Upper lobe of right lung (tissue), 1 donor: ENCODE data around the gene LRRIQ3. TPM values are rescaled to one million over a fixed set of nuclear protein-coding genes. Genes with fewer than 3 reads are reported as not detected.

ENCODE experiments used
- ATAC-seq: fragments of 200-7000 bp; cut with Tn5 transposase; one replicate; pipeline ENCODE4 v1.9.1; 2020; ENCODE audit warnings: mild to moderate bottlenecking, moderate library complexity
- DNase-seq: peaks from one replicate; pipeline ENCODE4 v3.0.0-alpha.2; 2020
- H3K27ac ChIP-seq: fragments of 200-600 bp; one replicate; pipeline ENCODE4 v1.8.0; 2022
- H3K27me3 ChIP-seq: fragments of 200-600 bp; one replicate; pipeline ENCODE4 v1.8.0; 2022; ENCODE audit warnings: mild to moderate bottlenecking
- H3K36me3 ChIP-seq: fragments of 200-600 bp; one replicate; pipeline ENCODE4 v1.8.0; 2022
- H3K4me1 ChIP-seq: fragments of 200-600 bp; one replicate; pipeline ENCODE4 v1.8.0; 2022
- H3K4me3 ChIP-seq: fragments of 200-600 bp; one replicate; pipeline ENCODE4 v1.8.0; 2022; ENCODE audit warnings: mild to moderate bottlenecking
- H3K9me3 ChIP-seq: fragments of 200-600 bp; one replicate; pipeline ENCODE4 v1.8.0; 2022
- CTCF ChIP-seq: fragments of 200-600 bp; IDR thresholded peaks from one replicate; pipeline ENCODE4 v1.8.0; 2022; ENCODE audit warnings: antibody characterized with exemption
- intact Hi-C: fragments of 100-400 bp; cut with DNase I; formaldehyde crosslinking; loops from one replicate; pipeline ENCODE4 v1.11.0; 2022
- total RNA-seq: library from RNA; stranded (reverse); fragmentation: NEBNext Ultra II Directional; extraction: Animal tissue kit (Norgen Biotek cat#: 25700); gene quantifications from one replicate; pipeline ENCODE4 v1.2.1, GENCODE V29; 2021
- donor health status: DM: no; HTN: yes; CAD: no; lungs with severe emphysema.

LRRIQ3 gene
- total RNA-seq, 1 donor from 2014 or later = 0.67 TPM

GRCh38 chr1:74107394-74107793 lies 90.6 kb downstream of the LRRIQ3 start:
- no peak for TF ChIP-seq CTCF
- intact Hi-C loops = no loop called here
- no peaks in the 10 kb centered on the region for H3K9me3 ChIP-seq
- no peak overlapping the region for H3K4me3 ChIP-seq
- ATAC-seq = no peak
- no peak for DNase-seq
- H3K4me1 ChIP-seq = no peaks in the 10 kb centered on the region
- no peak overlapping the region for H3K27ac ChIP-seq
- no peaks in the 10 kb centered on the region for H3K36me3 ChIP-seq
- no peaks in the 10 kb centered on the region for H3K27me3 ChIP-seq

GRCh38 chr1:74091371-74091770 lies 106.6 kb downstream of the LRRIQ3 start:
- Histone ChIP-seq H3K27me3 (no peaks in the 10 kb centered on the region), H3K27ac (no peak overlapping the region), H3K36me3 (no peaks in the 10 kb centered on the region), H3K4me1 (no peaks in the 10 kb centered on the region), H3K4me3 (no peak overlapping the region), H3K9me3 (no peaks in the 10 kb centered on the region)
- ATAC-seq (no peak), DNase-seq (no peak)
- TF ChIP-seq CTCF = no peak
- intact Hi-C loops = no loop called here

- Histone ChIP-seq H3K4me1 (no peaks in the 10 kb centered on the region), H3K27me3 (no peaks in the 10 kb centered on the region), H3K27ac (no peak overlapping the region), H3K9me3 (no peaks in the 10 kb centered on the region), H3K4me3 (no peak overlapping the region), H3K36me3 (no peaks in the 10 kb centered on the region)
- ATAC-seq (no peak), DNase-seq (no peak)
- intact Hi-C loops = no loop called here
- no peak for TF ChIP-seq CTCF
These were observed 114.8 kb downstream of the LRRIQ3 start for GRCh38 chr1:74083128-74083527.

DNA sequence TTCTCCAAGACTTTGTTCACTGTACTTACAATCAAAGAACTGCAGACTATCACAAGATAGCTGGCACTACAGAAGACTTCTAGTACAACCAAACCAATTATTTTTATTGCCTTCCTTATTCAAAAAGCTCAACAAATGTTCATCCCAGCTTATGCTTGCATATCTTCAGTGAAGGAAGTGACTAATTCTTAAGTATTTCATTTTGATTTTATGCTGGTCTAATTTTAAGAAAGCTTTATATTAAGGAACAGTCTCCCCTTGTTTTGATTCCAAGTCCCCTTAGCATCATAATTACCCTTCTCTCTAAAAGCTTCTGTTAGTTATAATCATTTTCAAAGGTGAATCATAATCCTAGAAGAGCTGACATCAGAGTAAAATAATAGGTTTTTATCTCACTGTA lies 132.9 kb downstream of the LRRIQ3 start:
- no peak for TF ChIP-seq CTCF
- no peaks in the 10 kb centered on the region for H3K4me1 ChIP-seq
- intact Hi-C loops = no loop called here
- no peaks in the 10 kb centered on the region for H3K36me3 ChIP-seq
- no peaks in the 10 kb centered on the region for H3K27me3 ChIP-seq
- ATAC-seq = no peak
- no peak for DNase-seq
- no peak overlapping the region for H3K27ac ChIP-seq
- no peaks in the 10 kb centered on the region for H3K9me3 ChIP-seq
- no peak overlapping the region for H3K4me3 ChIP-seq

DNA sequence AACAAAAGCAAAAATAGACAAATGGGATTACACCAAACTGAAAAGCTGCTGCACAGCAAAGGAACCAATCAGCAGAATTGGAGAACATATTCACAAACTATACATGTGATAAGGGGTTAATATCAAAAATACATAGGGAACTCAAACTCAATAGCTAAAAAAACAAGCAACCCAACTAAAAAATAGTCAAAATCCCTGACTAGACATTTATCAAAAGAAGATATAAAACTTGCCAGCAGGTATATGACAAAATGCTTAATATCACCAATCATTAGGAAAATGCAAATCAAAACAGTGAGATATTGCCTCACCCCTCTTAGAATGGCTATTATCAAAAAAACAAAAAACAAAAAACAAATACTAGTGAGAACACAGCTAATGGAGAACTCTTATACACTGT lies 140.3 kb downstream of the LRRIQ3 start:
- H3K9me3 ChIP-seq = no peaks in the 10 kb centered on the region
- H3K4me3 ChIP-seq = no peak overlapping the region
- intact Hi-C loops = no loop called here
- H3K27me3 ChIP-seq = no peaks in the 10 kb centered on the region
- TF ChIP-seq CTCF = no peak
- no peaks in the 10 kb centered on the region for H3K36me3 ChIP-seq
- H3K27ac ChIP-seq = no peak overlapping the region
- H3K4me1 ChIP-seq = no peaks in the 10 kb centered on the region
- no peak for ATAC-seq
- DNase-seq = no peak

DNA sequence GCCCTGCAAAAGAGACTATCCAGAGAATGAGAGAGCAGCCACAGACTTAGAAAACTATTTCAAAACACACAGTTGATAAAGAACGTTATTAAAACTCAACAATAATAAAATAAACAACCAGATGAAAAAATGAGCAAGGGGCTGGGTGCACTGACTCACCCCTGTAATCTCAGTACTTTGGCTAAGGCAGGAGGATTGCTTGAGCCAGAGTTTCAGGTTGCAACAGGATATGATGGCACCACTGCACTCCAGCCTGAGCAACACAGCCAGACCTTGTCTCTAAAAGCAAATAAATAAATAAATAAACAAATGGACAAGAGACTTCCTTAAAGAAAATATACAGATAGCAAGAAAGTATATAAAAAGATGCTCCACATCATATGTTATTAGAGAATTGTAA lies 144.6 kb downstream of the LRRIQ3 start:
- H3K27ac ChIP-seq = no peak overlapping the region
- H3K9me3 ChIP-seq = no peaks in the 10 kb centered on the region
- no peak for TF ChIP-seq CTCF
- intact Hi-C loops = no loop called here
- H3K36me3 ChIP-seq = no peaks in the 10 kb centered on the region
- DNase-seq = no peak
- no peaks in the 10 kb centered on the region for H3K4me1 ChIP-seq
- no peaks in the 10 kb centered on the region for H3K27me3 ChIP-seq
- H3K4me3 ChIP-seq = no peak overlapping the region
- no peak for ATAC-seq
